Urothelium cell line (cell line): Measurements from ENCODE around the gene TMEM80.
"Not testable (repeated sequence)": the region's sequence is repeated elsewhere in the genome, so short reads cannot be mapped to it uniquely, and the experiment has no call there.

ENCODE experiments used
- DNase-seq: peaks from one replicate; pipeline ENCODE4 v3.0.0; 2011; ENCODE audit warnings: low spot score, mixed read lengths
- FAIRE-seq: peaks from 2 replicates; lab custom pipeline; 2011; peaks lifted over from hg19 to GRCh38; lab: Jason Lieb, UNC

Gene TMEM80

DNA sequence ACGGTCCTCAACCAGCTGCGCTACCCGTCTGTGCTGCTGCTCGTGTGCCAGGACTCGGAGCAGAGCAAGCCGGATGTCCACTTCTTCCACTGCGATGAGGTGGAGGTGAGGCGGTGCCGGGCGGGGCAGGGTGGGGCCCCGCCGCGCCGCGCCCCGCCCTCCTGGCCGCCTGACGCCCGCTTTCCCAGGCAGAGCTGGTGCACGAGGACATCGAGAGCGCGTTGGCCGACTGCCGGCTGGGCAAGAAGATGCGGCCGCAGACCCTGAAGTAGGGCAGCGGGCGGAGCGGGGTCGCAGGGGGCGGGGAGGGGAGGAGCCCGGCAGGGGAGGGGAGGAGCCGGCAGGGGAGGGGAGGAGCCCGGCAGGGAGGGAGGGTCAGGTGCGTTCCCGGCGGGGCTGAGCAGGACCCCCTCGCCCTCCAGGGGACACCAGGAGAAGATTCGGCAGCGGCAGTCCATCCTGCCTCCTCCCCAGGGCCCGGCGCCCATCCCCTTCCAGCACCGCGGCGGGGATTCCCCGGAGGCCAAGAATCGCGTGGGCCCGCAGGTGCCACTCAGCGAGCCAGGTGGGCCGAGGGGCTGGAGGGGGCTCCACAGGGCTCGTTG, 25.1 kb downstream of the TMEM80 start:
- FAIRE-seq: no peak
- DNase-seq: no peak

DNA sequence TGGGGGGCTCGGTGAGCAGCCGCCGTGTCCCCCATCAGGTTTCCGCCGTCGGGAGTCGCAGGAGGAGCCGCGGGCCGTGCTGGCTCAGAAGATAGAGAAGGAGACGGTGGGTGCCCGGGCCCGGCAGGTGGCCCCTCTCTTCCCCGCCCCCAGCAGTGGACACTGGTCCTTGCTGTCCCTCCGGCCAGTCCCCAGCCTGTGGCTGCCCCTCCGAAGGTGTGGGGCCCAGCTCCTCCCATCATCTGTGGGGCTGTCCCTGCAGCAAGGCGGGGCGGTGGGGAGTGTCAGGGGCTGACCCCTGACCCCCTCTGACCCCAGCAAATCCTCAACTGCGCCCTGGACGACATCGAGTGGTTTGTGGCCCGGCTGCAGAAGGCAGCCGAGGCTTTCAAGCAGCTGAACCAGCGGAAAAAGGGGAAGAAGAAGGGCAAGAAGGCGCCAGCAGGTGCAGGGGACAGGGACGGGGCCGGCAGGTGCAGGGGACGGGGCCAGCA, 25.7 kb downstream of the TMEM80 start:
- FAIRE-seq: no peak
- no peak for DNase-seq

DNA sequence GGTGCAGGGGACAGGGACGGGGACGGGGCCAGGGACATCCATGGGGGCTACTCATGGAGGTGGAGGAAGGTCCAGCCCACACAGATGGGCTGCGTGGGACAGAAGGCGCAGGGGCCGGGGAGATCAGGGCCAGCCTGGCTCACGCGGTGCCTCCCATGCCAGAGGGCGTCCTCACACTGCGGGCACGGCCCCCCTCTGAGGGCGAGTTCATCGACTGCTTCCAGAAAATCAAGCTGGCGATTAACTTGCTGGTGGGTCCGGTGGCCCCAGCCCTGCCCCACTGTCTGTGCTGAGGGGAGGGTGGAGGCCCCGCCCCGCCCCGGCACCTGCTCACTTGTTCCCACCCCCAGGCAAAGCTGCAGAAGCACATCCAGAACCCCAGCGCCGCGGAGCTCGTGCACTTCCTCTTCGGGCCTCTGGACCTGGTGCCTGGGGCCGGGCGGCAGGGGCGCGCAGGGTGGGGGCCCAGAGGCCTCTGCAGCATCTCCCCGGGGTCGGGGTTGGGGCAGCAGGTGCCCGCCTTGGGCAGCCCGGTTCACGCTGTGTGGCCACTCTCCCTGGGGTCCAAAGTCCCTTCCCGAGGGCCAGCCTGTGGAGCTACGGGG, 26.2 kb downstream of the TMEM80 start:
- DNase-seq (no peak), FAIRE-seq (no peak)

DNA sequence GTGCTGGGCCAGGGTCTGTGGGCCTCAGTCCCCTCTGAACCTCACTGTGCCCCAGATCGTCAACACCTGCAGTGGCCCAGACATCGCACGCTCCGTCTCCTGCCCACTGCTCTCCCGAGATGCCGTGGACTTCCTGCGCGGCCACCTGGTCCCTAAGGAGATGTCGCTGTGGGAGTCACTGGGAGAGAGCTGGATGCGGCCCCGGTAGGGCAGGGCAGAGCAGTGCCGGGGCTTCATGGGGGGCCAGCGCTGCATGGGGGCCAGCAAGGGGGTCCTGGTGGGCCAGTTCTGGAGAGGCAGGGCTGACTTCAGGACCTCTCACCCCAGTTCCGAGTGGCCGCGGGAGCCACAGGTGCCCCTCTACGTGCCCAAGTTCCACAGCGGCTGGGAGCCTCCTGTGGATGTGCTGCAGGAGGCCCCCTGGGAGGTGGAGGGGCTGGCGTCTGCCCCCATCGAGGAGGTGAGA, 26.8 kb downstream of the TMEM80 start:
- DNase-seq: no peak
- no peak for FAIRE-seq

DNA sequence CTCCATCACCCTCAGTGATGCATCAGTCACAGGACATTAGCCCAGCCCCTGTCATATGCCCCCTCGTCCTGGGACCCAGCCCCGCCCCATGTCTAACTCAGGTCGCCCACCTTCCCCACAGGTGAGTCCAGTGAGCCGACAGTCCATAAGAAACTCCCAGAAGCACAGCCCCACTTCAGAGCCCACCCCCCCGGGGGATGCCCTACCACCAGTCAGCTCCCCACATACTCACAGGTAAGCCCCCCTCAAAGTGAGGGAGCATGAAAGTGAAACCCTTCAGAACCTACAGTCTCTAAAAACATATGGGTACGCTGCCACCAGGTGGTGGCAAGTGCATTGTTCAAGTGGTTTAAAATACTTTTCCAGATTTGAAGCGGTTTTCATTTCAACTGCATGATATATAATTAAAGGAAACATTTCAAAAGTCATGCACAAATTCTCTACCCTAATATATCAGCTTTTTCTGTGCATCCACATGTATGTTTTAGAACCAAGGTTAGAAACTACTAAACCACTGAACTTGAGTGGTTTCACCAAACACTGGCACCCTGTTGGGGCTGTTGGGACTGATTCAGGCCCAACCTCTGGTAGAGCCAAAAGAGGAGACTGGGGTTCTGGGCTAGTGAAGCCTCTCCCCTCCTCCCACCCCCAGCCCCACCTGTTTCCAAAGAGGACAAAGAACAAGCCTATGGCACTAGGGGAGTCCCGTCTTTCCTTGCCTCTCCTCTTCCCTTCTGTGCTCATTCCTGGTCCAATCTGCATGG, 27.7 kb downstream of the TMEM80 start:
- no peak for DNase-seq

DNA sequence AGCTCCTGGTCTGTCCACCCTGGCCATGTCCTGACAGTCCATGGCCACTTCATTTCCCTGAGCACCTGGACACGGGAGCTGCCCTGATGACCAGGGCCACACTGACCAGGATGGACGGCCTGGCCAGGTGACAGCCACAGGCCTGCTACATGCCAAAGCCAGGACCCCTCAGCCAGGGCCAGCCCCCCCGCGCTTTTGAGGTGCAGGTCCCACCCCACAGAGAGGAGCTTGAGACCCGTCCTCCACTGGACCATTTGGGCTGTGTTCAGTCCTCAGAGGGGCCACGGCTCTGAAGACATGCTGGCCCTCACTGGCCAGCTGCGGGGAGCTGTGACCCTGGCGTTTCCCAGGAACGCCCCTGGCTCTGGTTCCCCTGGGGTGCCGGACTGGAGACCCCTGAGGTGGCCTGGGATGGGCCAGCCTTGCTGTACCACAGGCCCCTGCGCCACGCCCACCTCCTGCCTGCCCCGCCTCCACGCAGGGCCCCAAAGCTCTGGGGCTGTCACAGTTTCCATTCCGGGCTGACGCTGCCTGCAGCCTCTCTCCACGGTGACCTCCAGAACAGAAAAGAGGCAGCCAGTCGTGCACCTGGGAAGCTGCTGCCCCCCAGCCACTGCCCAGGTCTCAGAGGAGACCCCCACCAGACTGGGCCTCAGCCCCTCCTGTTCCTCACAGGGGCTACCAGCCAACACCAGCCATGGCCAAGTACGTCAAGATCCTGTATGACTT, 28.6 kb downstream of the TMEM80 start:
- FAIRE-seq (no peak), DNase-seq (no peak)

More for the DNA sequence above, 27.7 kb downstream of the TMEM80 start:
- FAIRE-seq: no peak

DNA sequence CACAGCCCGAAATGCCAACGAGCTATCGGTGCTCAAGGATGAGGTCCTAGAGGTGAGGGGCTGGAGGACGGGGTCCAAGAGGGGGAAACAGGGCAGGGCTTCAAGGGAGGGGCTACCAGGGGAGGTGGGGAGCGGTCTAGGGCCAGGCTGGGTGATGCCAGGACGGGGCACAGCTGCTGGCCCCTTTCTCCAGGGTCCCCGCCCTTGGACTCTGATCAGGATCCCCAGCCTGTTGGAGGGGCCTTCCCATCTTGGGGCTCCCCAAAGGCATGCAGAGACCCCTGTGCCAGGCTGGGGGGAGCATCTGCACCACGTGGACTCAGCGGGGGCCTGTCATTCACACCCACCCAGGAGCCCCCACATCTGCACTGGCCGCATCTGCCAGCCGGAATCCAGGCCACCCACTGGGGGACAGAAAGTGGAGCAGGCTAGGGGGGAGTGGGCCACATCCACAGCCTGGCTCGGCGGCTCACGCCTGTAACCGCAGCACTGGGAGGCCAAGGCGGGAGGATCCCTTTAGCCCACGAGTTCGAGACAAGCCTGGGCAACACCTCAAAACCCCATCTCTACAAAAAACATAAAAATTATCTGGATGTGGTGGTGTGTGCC, 29.3 kb downstream of the TMEM80 start:
- DNase-seq: no peak
- no peak for FAIRE-seq

DNA sequence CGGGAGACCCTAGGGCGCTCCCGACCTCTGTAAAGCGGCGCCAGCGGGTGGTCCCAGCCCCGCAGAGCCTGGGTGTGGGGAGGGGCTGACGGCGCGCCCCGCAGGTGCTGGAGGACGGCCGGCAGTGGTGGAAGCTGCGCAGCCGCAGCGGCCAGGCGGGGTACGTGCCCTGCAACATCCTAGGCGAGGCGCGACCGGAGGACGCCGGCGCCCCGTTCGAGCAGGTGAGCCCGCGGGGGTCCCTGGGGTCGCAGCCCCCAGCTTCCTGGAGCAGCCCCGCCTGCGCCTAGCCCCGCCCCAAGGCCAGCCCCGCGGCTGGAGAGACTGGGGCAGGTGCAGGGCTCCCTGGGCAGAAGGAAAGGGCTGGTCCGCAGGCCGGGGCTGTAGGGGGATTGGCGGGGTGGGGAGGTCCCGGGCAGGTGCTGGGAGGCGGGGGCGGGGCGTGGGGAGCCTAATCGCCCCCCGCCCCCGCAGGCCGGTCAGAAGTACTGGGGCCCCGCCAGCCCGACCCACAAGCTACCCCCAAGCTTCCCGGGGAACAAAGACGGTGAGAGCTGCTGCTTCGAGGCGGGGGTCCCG, 30.1 kb downstream of the TMEM80 start:
- no peak for FAIRE-seq

DNA sequence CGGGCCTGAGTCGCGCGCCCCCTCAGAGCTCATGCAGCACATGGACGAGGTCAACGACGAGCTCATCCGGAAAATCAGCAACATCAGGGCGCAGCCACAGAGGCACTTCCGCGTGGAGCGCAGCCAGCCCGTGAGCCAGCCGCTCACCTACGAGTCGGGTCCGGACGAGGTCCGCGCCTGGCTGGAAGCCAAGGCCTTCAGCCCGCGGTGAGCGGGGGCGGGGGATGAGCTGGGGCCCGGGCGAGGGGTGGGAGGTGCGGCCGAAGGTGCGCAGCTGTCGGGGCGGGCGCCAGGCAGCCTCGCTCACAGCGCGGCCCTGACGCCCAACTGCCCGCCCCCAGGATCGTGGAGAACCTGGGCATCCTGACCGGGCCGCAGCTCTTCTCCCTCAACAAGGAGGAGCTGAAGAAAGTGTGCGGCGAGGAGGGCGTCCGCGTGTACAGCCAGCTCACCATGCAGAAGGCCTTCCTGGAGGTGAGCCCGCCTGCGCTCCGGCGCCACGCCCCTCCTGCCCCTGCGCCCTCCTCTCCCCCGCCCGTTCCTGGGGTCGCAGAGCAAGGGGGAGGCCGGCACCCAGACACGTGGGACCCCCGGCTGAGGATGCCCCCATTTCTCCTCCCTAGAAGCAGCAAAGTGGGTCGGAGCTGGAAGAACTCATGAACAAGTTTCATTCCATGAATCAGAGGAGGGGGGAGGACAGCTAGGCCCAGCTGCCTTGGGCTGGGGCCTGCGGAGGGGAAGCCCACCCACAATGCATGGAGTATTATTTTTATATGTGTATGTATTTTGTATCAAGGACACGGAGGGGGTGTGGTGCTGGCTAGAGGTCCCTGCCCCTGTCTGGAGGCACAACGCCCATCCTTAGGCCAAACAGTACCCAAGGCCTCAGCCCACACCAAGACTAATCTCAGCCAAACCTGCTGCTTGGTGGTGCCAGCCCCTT, 30.9 kb downstream of the TMEM80 start:
- FAIRE-seq (no peak), DNase-seq (no peak)

More for the DNA sequence above, 30.1 kb downstream of the TMEM80 start:
- DNase-seq: no peak

DNA sequence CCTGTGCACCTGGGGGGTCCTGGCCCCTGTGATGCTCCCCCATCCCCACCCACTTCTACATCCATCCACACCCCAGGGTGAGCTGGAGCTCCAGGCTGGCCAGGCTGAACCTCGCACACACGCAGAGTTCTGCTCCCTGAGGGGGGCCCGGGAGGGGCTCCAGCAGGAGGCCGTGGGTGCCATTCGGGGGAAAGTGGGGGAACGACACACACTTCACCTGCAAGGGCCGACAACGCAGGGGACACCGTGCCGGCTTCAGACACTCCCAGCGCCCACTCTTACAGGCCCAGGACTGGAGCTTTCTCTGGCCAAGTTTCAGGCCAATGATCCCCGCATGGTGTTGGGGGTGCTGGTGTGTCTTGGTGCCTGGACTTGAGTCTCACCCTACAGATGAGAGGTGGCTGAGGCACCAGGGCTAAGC, 31.7 kb downstream of the TMEM80 start:
- no peak for DNase-seq
- FAIRE-seq: no peak

DNA sequence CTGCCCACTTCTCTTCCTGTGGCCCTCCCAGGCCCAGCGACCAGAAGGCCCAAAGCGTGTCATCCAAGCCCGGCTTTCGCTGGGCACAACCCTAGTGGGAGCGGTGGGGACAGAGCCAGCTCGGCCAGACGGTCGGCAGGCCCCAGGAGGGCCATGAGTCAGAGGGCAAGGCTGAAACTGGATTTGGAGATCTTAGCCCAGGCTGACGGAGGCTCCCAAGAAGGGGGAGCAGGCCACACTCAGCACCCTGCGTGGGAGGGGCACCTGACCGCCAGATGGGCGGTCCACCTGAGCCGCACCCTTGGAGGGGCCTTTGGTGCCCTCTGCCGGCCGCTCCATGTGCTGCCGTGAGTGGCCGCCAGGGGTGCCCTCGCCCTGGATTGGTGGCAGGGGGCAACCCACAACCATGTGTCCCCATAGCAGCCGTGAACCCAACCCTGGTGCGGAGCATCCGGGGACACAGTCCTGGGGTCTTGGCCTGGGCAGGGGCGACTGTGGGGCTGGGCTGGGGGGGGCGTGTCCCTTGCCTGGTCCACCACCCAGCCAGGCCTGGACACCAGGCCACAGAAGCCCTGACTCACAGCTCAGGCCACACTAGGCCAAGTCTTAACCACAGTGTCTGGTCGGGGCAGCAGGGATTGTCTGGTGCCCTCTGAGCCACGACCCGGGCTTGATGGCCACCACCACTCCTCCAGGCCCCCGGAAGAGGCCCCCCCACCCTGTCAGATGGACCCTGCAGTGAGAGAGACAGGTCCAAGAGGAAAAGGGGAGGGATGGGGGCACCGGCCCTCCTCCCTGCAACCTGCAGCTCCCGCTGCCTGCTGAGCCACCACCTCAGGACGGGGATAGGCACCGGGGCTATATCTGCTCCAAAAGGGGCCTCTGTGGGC, 32.5 kb downstream of the TMEM80 start:
- FAIRE-seq: no peak
- DNase-seq: peak; percentile 88

DNA sequence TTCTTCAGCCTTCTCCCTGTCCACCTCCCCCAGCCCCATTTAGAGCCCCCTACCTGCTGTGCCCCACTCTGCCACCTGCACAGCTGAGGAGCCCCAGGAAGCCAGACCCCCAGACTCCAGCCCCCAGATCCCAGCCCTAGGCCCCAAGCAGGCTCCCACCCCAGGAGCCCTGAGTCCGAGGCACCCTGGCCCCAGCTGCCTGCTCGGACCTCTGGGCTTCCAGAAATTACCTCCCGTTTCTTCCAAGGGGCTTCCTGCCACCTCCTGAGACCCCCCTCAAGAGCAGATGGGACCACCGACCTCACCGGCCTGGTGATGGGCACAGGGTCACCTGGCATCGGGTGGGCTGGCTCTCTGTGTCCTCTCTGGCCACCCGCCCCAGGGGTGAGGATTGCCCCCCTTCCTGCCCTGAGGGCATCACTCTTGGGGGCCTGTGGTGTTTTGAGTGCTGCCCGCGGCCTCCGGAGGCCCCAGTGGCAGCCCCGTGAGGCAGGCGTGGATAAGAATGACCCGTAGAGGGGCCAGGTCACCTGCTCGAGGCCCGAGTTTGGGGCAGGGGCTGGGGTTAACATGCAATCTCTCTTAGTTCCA, 33.4 kb downstream of the TMEM80 start:
- no peak for FAIRE-seq

DNA sequence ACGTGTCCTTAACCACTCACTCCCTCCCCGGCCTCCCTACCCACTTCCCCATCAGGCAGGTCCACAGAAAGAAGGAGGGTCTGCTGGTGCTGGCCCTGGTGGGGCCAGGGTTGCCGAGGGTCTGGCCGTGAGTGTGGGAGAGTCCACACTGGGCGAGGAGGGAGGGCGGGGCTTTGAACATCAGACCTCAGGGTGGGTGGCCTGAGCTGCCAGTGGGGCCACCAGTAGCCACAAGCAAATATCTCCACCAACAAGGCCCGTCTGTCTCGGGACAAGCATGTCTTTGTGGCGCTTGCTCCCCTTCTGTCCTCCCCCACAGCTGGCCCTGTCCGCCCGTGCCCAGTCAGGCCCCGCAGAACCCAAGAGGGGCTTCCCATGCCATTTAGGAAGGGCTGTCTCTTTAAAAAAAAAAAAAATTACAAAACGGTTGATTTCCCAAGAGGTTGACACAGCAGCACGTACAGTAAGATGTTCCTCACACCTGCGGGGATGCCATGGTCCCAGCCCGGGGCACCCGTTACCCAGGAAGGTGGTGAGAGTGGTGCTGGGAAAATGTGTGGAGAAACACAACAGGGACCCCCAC, 34.0 kb downstream of the TMEM80 start:
- no peak for DNase-seq
- FAIRE-seq: no peak

More for the DNA sequence above, 33.4 kb downstream of the TMEM80 start:
- DNase-seq: no peak

DNA sequence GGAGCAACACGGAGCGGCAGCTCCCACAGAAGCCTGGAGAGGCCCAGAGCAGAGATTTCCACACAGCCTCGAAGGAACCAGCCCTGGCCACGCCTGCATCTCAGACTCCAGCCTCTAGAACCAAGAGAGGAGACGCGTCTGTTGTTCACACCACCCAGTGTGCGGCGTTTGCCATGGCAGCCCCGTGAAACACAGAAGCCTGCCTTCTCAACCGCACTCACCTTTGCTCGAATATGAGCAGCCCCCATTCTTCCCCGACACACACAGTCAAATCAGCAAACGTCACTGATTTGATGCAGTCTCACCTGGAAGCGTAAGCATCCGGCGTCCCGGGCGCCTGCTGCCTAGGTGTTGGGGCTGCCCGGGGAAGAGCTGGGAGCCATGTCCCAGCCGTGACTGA, 37.5 kb downstream of the TMEM80 start:
- FAIRE-seq (no peak), DNase-seq (no peak)

DNA sequence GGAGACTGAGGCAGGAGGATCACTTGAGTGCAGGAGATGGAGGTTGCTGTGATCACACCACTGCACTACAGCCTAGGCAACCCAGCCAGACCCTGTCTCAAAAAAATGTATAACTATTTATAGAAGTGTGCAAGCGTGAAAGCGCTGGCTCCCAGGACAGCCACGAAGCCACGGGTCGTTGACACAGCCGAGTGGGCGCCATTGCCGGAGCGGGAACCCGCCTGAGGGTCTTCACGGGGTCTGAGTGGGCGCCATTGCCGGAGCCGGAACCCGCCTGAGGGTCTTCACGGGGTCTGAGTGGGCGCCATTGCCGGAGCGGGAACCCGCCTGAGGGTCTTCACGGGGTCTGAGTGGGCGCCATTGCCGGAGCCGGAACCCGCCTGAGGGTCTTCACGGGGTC, 38.9 kb downstream of the TMEM80 start:
- FAIRE-seq, DNase-seq: not testable (repeated sequence)

DNA sequence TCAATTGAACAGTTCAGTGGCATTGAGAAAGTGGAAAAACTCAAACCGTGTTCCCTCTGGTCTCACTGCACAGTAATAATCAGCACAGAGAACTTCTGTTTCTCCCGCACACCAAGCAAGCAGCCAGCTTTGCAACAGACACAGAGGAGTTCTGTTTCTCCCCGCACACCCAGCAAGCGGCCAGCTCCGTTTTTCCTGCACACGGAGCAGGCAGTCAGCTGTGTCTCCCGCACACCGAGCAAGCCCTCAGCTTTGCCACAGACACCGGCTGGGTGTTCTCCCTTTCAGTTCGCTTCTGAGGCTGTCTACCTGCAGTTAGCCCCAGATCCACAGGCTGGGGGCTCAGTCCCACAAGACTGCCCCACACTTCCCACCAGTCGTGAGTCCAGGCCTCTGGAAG, 41.8 kb downstream of the TMEM80 start:
- FAIRE-seq (no peak), DNase-seq (no peak)

DNA sequence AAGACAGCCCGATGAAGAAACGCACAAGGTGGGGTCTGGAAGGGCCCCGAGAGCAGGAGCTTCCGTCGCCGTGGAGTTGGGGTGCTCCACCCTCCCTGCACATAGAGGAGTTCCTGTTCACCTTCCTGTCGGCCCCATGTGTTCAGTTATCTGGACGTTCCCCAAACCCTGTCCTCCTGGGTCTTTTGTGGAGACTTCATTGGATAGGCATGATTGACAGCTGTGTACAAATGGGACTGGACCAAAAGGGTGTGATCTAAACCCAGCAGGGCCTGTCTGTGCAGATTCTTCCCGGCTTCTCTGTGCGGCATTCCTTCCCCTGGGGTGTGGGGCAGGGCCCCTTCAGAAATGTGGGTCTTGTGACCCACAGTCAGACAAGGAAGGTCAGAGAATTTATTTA, 42.3 kb downstream of the TMEM80 start:
- FAIRE-seq: not testable (repeated sequence)

More for the DNA sequence above, 42.3 kb downstream of the TMEM80 start:
- not testable (repeated sequence) for DNase-seq
